Keratinocyte (primary cell): Measurements from ENCODE around the gene CYFIP1.

Source experiments
- CTCF ChIP-seq, 3 experiments: IDR thresholded peaks in 1 of 3; conservative IDR thresholded peaks in 1 of 3; optimal IDR thresholded peaks in 1 of 3; 2 replicates in 2 of 3; 3 replicates in 1 of 3; pipeline versions ENCODE3 to v1.5.1; 2011; ENCODE audit warnings: low read length in 3 of 3, mild to moderate bottlenecking in 3 of 3, moderate library complexity in 2 of 3, control low read depth in 1 of 3, inconsistent platforms in 1 of 3; ENCODE audit not compliant: insufficient read depth in 2 of 3; ENCODE audit errors: extremely low read depth in 1 of 3
- EZH2 ChIP-seq: IDR thresholded peaks from one replicate; pipeline ENCODE4 v1.6.1; 2012; ENCODE audit warnings: inconsistent platforms, mild to moderate bottlenecking, low read length, moderate library complexity

GRCh38 chr15:22861161-22861560 lies 119.0 kb downstream of the CYFIP1 start:
- TF ChIP-seq CTCF (optimal IDR thresholded peaks at IDR 0.05 in 1 of 3, IDR thresholded peaks at IDR 0.05 in 1 of 3, conservative IDR thresholded peaks at IDR 0.05 in 1 of 3; ENCODE audit: extremely low read depth in 1 of 3, insufficient read depth in 2 of 3, low read length in 3 of 3) (no peak), EZH2 (no peak)
